NCI-H510A treated with DMSO at 0.1 percent for 48 hours (cell line): Measurements from ENCODE around the gene USPL1.
"Not testable (repeated sequence)": the region's sequence is repeated elsewhere in the genome, so short reads cannot be mapped to it uniquely, and the experiment has no call there.

Experiments
- DNase-seq: peaks from one replicate; lab custom pipeline; 2025; lab: John Stamatoyannopoulos, UW

Gene USPL1

GRCh38 chr13:30617315-30618185 lies at the start of gene USPL1:
TSS of gene USPL1 (plus strand) at chr13:30617920. CDS start at chr13:30621141, 3,221 bp downstream.
- peak; percentile 85 for DNase-seq

GRCh38 chr13:30569901-30570576 lies 47.7 kb upstream of the USPL1 start:
- DNase-seq: no peak

GRCh38 chr13:30570691-30571090 lies 47.0 kb upstream of the USPL1 start:
- no peak for DNase-seq

GRCh38 chr13:30572859-30573275 lies 44.9 kb upstream of the USPL1 start:
- peak; percentile 9 for DNase-seq

GRCh38 chr13:30576528-30576927 lies 41.2 kb upstream of the USPL1 start:
- no peak for DNase-seq

GRCh38 chr13:30577401-30577852 lies 40.3 kb upstream of the USPL1 start:
- no peak for DNase-seq

GRCh38 chr13:30580852-30581502 lies 36.7 kb upstream of the USPL1 start:
- no peak for DNase-seq

GRCh38 chr13:30581582-30581981 lies 36.1 kb upstream of the USPL1 start:
- no peak for DNase-seq

GRCh38 chr13:30584051-30584731 lies 33.5 kb upstream of the USPL1 start:
- no peak for DNase-seq

GRCh38 chr13:30585748-30586262 lies 31.9 kb upstream of the USPL1 start:
- no peak for DNase-seq

GRCh38 chr13:30587231-30587630 lies 30.5 kb upstream of the USPL1 start:
- DNase-seq: no peak

GRCh38 chr13:30587739-30588138 lies 30.0 kb upstream of the USPL1 start:
- DNase-seq: no peak

GRCh38 chr13:30593001-30593400 lies 24.7 kb upstream of the USPL1 start:
- no peak for DNase-seq

GRCh38 chr13:30600496-30600895 lies 17.2 kb upstream of the USPL1 start:
- no peak for DNase-seq

GRCh38 chr13:30601836-30602235 lies 15.9 kb upstream of the USPL1 start:
- no peak for DNase-seq

- no peak for DNase-seq
Observed at GRCh38 chr13:30605052-30605451, 12.7 kb upstream of the USPL1 start.

GRCh38 chr13:30607186-30607585 lies 10.5 kb upstream of the USPL1 start:
- DNase-seq: not testable (repeated sequence)

GRCh38 chr13:30607908-30608307 lies 9.8 kb upstream of the USPL1 start:
- peak; percentile 74 for DNase-seq

- no peak for DNase-seq
Observed at GRCh38 chr13:30608364-30608763, 9.4 kb upstream of the USPL1 start.

- no peak for DNase-seq
Observed at GRCh38 chr13:30610311-30610710, 7.4 kb upstream of the USPL1 start.

- DNase-seq: no peak
Observed at GRCh38 chr13:30615481-30615865, 2.2 kb upstream of the USPL1 start.
